Renal pelvis (tissue), 4 donors: ENCODE measurements around the gene TAB3. TPM values are rescaled to one million over a fixed set of nuclear protein-coding genes. Genes with fewer than 3 reads are reported as not detected.

Experiments
- DNase-seq: peaks from one replicate; pipeline ENCODE4 v3.0.0-alpha.2; 2013
- polyA plus RNA-seq, 3 donors: library from polyadenylated mRNA; unstranded; fragments of 120-200 nt; gene quantifications; one replicate each; pipeline ENCODE4 v1.2.1, GENCODE V29; 2013; ENCODE audit not compliant: insufficient read length in 3 of 3

The TAB3 gene
- polyA plus RNA-seq, 3 donors = 27.8 to 38.6 (median 38.6) TPM

DNA sequence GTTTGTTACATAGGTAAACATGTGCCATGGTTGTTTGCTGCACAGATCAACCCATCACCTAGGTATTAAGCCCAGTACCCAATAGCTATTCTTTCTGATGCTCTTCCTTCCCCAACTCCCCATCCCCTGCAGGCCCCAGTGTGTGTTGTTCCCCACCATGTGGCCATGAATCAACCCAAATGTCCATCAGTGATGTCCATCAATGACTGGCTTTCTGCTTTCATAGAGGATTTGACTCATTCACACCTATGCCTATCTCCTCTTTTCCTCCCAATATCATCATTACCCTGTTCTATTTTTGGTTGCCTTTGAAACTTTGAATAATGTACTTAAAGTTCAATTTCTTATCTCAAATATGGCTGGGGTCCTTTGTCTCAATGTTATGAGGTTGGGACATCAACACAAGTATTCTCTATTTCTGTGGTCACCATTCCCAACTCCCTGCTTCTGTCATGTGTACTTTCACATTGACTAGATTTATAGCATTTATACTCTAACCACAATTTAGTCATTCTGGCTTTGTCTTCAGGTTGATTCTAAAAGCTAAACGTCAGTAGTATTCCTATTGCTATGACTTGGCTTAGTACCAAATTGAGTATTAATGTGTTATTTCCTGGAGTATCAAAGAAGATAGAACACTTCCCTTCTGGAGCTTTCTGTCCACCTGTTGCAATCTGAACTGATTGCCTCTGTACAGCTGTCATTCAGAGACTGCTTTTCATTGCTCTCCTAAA is 107.2 kb downstream of the TAB3 start:
- no peak for DNase-seq

DNA sequence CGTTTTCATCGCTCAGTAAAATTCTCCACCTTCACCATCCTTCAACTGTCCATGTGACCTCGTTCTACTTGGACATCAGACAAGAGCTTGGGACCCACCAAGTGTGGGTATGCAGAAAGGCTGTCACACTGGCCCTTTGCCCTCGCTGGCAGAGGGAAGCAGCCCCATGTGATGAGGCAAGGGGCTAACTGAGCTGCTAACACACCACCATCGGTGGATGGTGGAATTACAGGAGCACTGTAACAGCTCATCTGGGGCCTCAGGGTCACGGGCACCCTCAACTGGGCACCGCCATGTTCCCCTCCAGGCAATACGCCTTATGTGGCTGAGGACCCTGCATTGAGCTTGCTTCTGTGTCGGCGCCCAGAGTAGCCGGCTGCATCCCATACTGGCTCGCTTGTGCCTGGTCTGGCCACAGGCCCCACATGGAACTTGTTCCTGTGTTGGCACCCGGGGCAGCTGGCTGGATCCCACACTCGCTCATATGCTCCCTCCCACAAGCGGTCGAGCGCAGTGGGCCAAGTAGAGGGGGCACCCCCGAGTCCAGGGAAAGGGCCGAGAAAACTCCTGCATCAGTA is 109.5 kb downstream of the TAB3 start:
- DNase-seq = no peak

DNA sequence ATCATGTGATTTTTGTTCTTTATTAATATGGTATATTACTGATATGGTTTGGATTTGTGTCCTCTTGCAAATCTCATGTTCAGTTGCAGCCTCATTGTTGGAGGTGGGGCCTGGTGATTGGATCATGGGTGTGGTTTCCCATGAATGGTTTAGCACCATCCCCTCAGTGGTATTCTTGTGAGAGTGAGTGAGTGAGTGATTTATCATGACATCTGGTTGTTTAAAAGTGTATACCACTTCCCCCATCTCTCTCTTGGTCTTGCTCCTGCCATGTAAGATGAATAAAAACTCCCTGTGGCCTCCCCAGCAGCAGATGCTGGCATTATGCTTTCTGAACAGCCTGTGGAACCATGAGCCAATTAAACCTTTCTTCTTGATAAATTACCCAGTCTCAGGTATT is 111.5 kb downstream of the TAB3 start:
- DNase-seq = no peak

Other genes starting within 250 kb of the TAB3 start
- gene GK, start 235.8 kb downstream of the TAB3 start, polyA plus RNA-seq = 100 to 1,000 TPM in 2 of 3 donors, 10 to 100 TPM in 1; 70.2 to 144 (median 126) TPM
- not detected for gene FTHL17, start 182.8 kb upstream of the TAB3 start, polyA plus RNA-seq